Mesenchymal stem cell (in vitro differentiated cells and primary cell): Measurements from ENCODE around the gene ULK3.

Experiments
- DNase-seq: peaks from one replicate; pipeline ENCODE4 v3.0.0-alpha.2; 2013
- H2AFZ ChIP-seq: one replicate; pipeline ENCODE4 v1.6.1; 2013; ENCODE audit warnings: low read depth, mild to moderate bottlenecking, control low read depth, inconsistent platforms, low read length, moderate library complexity
- H2AK5ac ChIP-seq: 2 replicates; pipeline ENCODE4 v1.6.1; 2013; ENCODE audit warnings: low read length, moderate library complexity, mild to moderate bottlenecking, inconsistent platforms; ENCODE audit not compliant: severe bottlenecking
- H2BK120ac ChIP-seq: one replicate; pipeline ENCODE4 v1.6.1; 2013; ENCODE audit warnings: low read depth, mild to moderate bottlenecking, inconsistent platforms, low read length, moderate library complexity
- H2BK12ac ChIP-seq, 2 experiments: one replicate each; pipeline ENCODE4 v1.6.1; 2013; ENCODE audit warnings: inconsistent platforms in 2 of 2, low read length in 2 of 2, mild to moderate bottlenecking in 2 of 2, moderate library complexity in 2 of 2, control low read depth in 1 of 2
- H2BK15ac ChIP-seq: one replicate; pipeline ENCODE4 v1.6.1; 2013; ENCODE audit warnings: mild to moderate bottlenecking, low read depth, inconsistent platforms; ENCODE audit not compliant: poor library complexity, severe bottlenecking
- H2BK5ac ChIP-seq: 2 replicates; pipeline ENCODE4 v1.6.1; 2013; ENCODE audit warnings: low read depth, mild to moderate bottlenecking, low read length, control low read depth, inconsistent platforms; ENCODE audit not compliant: poor library complexity, severe bottlenecking
- H3K14ac ChIP-seq, 2 experiments: one replicate each; pipeline ENCODE4 v1.6.1; 2013; ENCODE audit warnings: inconsistent platforms in 2 of 2, low read length in 2 of 2, control low read depth in 1 of 2, mild to moderate bottlenecking in 1 of 2, moderate library complexity in 1 of 2
- H3K18ac ChIP-seq, 2 experiments: one replicate each; pipeline ENCODE4 v1.6.1; 2013; ENCODE audit warnings: inconsistent platforms in 2 of 2, low read length in 2 of 2, control low read depth in 1 of 2, low read depth in 1 of 2, mild to moderate bottlenecking in 1 of 2
- H3K23ac ChIP-seq, 2 experiments: one replicate each; pipeline ENCODE4 v1.6.1; 2013; ENCODE audit warnings: inconsistent platforms in 2 of 2, low read length in 2 of 2, mild to moderate bottlenecking in 2 of 2, moderate library complexity in 2 of 2, control low read depth in 1 of 2
- H3K27ac ChIP-seq: 2 replicates; pipeline ENCODE4 v1.5.1; 2013; ENCODE audit warnings: mild to moderate bottlenecking, moderate library complexity, low read length, control low read depth, inconsistent platforms; ENCODE audit not compliant: poor library complexity, severe bottlenecking
- H3K27me3 ChIP-seq, 2 experiments: 2 replicates each; pipeline versions ENCODE4 v1.6.1 to v1.7.0; 2013; ENCODE audit warnings: low read length in 2 of 2, mild to moderate bottlenecking in 2 of 2, moderate library complexity in 2 of 2, control low read depth in 1 of 2, inconsistent platforms in 1 of 2; ENCODE audit not compliant: control insufficient read depth in 1 of 2, insufficient read depth in 1 of 2
- H3K36me3 ChIP-seq, 2 experiments: 2 replicates each; pipeline versions ENCODE4 v1.6.1 to v1.7.0; 2013; ENCODE audit warnings: low read length in 2 of 2, control low read depth in 1 of 2, inconsistent platforms in 1 of 2, low read depth in 1 of 2, mild to moderate bottlenecking in 1 of 2; ENCODE audit not compliant: insufficient read depth in 2 of 2, control insufficient read depth in 1 of 2
- H3K4ac ChIP-seq, 2 experiments: one replicate each; pipeline ENCODE4 v1.6.1; 2013; ENCODE audit warnings: inconsistent platforms in 2 of 2, low read length in 2 of 2, mild to moderate bottlenecking in 2 of 2, moderate library complexity in 2 of 2, control low read depth in 1 of 2, low read depth in 1 of 2
- H3K4me1 ChIP-seq: 2 replicates; pipeline ENCODE4 v1.6.1; 2013; ENCODE audit warnings: low read depth, low read length, control low read depth; ENCODE audit not compliant: control insufficient read depth, insufficient read depth
- H3K4me2 ChIP-seq: 2 replicates; pipeline ENCODE4 v1.6.1; 2013; ENCODE audit warnings: low read length, mild to moderate bottlenecking, inconsistent platforms; ENCODE audit not compliant: poor library complexity, severe bottlenecking
- H3K4me3 ChIP-seq, 2 experiments: 2 replicates each; pipeline versions ENCODE4 v1.5.1 to v1.7.0; 2013; ENCODE audit warnings: low read length in 2 of 2, mild to moderate bottlenecking in 2 of 2, control low read depth in 1 of 2, low read depth in 1 of 2; ENCODE audit not compliant: insufficient read depth in 1 of 2
- H3K79me1 ChIP-seq: replicated peaks from 2 replicates; pipeline ENCODE4 v1.6.1; 2013; ENCODE audit warnings: mild to moderate bottlenecking, control low read depth, low read length, inconsistent platforms; ENCODE audit not compliant: poor library complexity, severe bottlenecking
- H3K9ac ChIP-seq: 2 replicates; pipeline ENCODE4 v1.7.0; 2013; ENCODE audit warnings: mild to moderate bottlenecking, low read length, moderate library complexity
- H3K9me3 ChIP-seq: 2 replicates; pipeline ENCODE4 v1.7.0; 2013; ENCODE audit warnings: mild to moderate bottlenecking, low read length; ENCODE audit not compliant: control insufficient read depth
- H4K8ac ChIP-seq: one replicate; pipeline ENCODE4 v1.6.1; 2013; ENCODE audit warnings: inconsistent platforms, mild to moderate bottlenecking, low read length, moderate library complexity
- H4K91ac ChIP-seq: one replicate; pipeline ENCODE4 v1.6.1; 2013; ENCODE audit warnings: mild to moderate bottlenecking, low read length, inconsistent platforms
- WGBS: methylation state at CpG from one replicate; pipeline ENCODE4 v1.1.7; 2013; ENCODE audit warnings: mixed read lengths; 5-methylcytosine and 5-hydroxymethylcytosine counted together

The ULK3 gene

GRCh38 chr15:74815121-74815934 is 27.6 kb downstream of the ULK3 start:
- no peak overlapping the region for H3K4me3 ChIP-seq
- DNase-seq = no peak
- H2AK5ac ChIP-seq = no peak overlapping the region
- H2BK120ac ChIP-seq = no peak overlapping the region
- no peak overlapping the region for H2BK12ac ChIP-seq
- no peaks in the 10 kb centered on the region for H3K79me1 ChIP-seq
- H4K91ac ChIP-seq = no peak overlapping the region
- no peak overlapping the region for H3K4me2 ChIP-seq
- H3K18ac ChIP-seq = no peak overlapping the region
- H3K23ac ChIP-seq = no peak overlapping the region
- no peak overlapping the region for H3K14ac ChIP-seq
- H3K4me1 ChIP-seq = peaks cover 22% of the 10 kb centered on the region
- peaks cover 3 to 16% of the 10 kb centered on the region in 2 experiments for H3K27me3 ChIP-seq
- H3K9ac ChIP-seq = no peak overlapping the region
- no peak overlapping the region for H4K8ac ChIP-seq
- no peak overlapping the region for H2BK15ac ChIP-seq
- H3K36me3 ChIP-seq = no peaks in the 10 kb centered on the region
- H2BK5ac ChIP-seq = no peak overlapping the region
- H2AFZ ChIP-seq = no peak overlapping the region
- no peak overlapping the region for H3K27ac ChIP-seq
- H3K9me3 ChIP-seq = no peaks in the 10 kb centered on the region
- no peak overlapping the region for H3K4ac ChIP-seq
- 76% methylated on average over 9 of the region's 10 CpGs for WGBS

GRCh38 chr15:74812533-74812932 is 30.4 kb downstream of the ULK3 start, which contains the start of gene LMAN1L:
TSS of gene LMAN1L (plus strand) at chr15:74812835. CDS start at chr15:74812855, 20 bp downstream.
- Histone ChIP-seq H2AFZ (no peak within 1 kb of the TSS), H3K27ac (no peak within 1 kb of the TSS), H2AK5ac (no peak within 1 kb of the TSS), H2BK120ac (no peak within 1 kb of the TSS), H3K4ac (no peak within 1 kb of the TSS), H3K4me2 (no peak within 1 kb of the TSS), H2BK15ac (peak within 1 kb of the TSS; percentile 3), H2BK12ac (no peak within 1 kb of the TSS), H3K9ac (no peak within 1 kb of the TSS), H3K36me3 (peaks cover 0 to 3% of the 10 kb centered on the region in 2 experiments), H3K9me3 (no peaks in the 10 kb centered on the region), H2BK5ac (no peak within 1 kb of the TSS), H3K14ac (peak within 1 kb of the TSS in 1 of 2 experiments; percentile 42), H4K8ac (no peak within 1 kb of the TSS), H3K79me1 (no peaks in the 10 kb centered on the region), H3K18ac (no peak within 1 kb of the TSS), H4K91ac (no peak within 1 kb of the TSS), H3K27me3 (peaks cover 0 to 3% of the 10 kb centered on the region in 2 experiments), H3K23ac (no peak within 1 kb of the TSS), H3K4me1 (peaks cover 24% of the 10 kb centered on the region), H3K4me3 (no peak within 1 kb of the TSS)
- no peak for DNase-seq
- 91% methylated on average over 7 of the region's 12 CpGs for WGBS

- 100% methylated on average over 3 of the region's 3 CpGs for WGBS
- H4K91ac ChIP-seq = no peak overlapping the region
- DNase-seq = no peak
Measured at GRCh38 chr15:74809956-74810355, 33.0 kb downstream of the ULK3 start.

GRCh38 chr15:74809242-74809641 is 33.7 kb downstream of the ULK3 start:
- Histone ChIP-seq H2BK5ac (no peak overlapping the region), H3K4me1 (peaks cover 12% of the 10 kb centered on the region), H3K79me1 (no peaks in the 10 kb centered on the region), H2BK12ac (no peak overlapping the region), H3K36me3 (peaks cover 3 to 14% of the 10 kb centered on the region in 2 experiments), H4K91ac (no peak overlapping the region), H2BK120ac (no peak overlapping the region), H3K4ac (no peak overlapping the region), H3K27ac (no peak overlapping the region), H4K8ac (no peak overlapping the region), H2AK5ac (no peak overlapping the region), H3K9ac (no peak overlapping the region), H2AFZ (no peak overlapping the region), H3K23ac (no peak overlapping the region), H3K27me3 (peaks cover 0 to 3% of the 10 kb centered on the region in 2 experiments), H3K4me3 (no peak overlapping the region), H3K18ac (no peak overlapping the region), H3K4me2 (no peak overlapping the region), H3K14ac (no peak overlapping the region), H3K9me3 (no peaks in the 10 kb centered on the region), H2BK15ac (no peak overlapping the region)
- 87% methylated on average over 5 of the region's 5 CpGs for WGBS
- no peak for DNase-seq

More at GRCh38 chr15:74809956-74810355, 33.0 kb downstream of the ULK3 start:
- H3K9me3 ChIP-seq = no peaks in the 10 kb centered on the region
- H2AFZ ChIP-seq = no peak overlapping the region
- H3K18ac ChIP-seq = no peak overlapping the region
- no peak overlapping the region for H2BK5ac ChIP-seq
- H4K8ac ChIP-seq = no peak overlapping the region
- H3K14ac ChIP-seq = no peak overlapping the region
- H3K79me1 ChIP-seq = no peaks in the 10 kb centered on the region
- no peak overlapping the region for H2BK120ac ChIP-seq
- H3K27me3 ChIP-seq = peaks cover 0 to 3% of the 10 kb centered on the region in 2 experiments
- H3K23ac ChIP-seq = no peak overlapping the region
- H3K4me2 ChIP-seq = no peak overlapping the region
- no peak overlapping the region for H2BK12ac ChIP-seq
- H3K4me3 ChIP-seq = no peak overlapping the region
- H3K4ac ChIP-seq = no peak overlapping the region
- no peak overlapping the region for H2AK5ac ChIP-seq
- H3K9ac ChIP-seq = no peak overlapping the region
- H2BK15ac ChIP-seq = no peak overlapping the region
- no peak overlapping the region for H3K27ac ChIP-seq
- H3K4me1 ChIP-seq = peaks cover 13% of the 10 kb centered on the region
- H3K36me3 ChIP-seq = peaks cover 0 to 7% of the 10 kb centered on the region in 2 experiments
